Mesothelial cell of epicardium (in vitro differentiated cells): Measurements from ENCODE around the gene CFAP97D2. TPM values are rescaled to one million over a fixed set of nuclear protein-coding genes. Genes with fewer than 3 reads are reported as not detected.

Experiments
- DNase-seq, 2 experiments: peaks; one replicate each; pipeline ENCODE4 v3.0.0; 2021; ENCODE audit warnings: low spot score in 2 of 2; ENCODE audit not compliant: unreplicated experiment in 2 of 2
- H3K27ac Mint-ChIP-seq: 2 replicates; pipeline ENCODE4 v1.8.0; 2021; ENCODE audit warnings: mixed read lengths
- H3K27me3 Mint-ChIP-seq: 2 replicates; pipeline ENCODE4 v1.8.0; 2021; ENCODE audit warnings: low read depth, mixed read lengths
- H3K36me3 Mint-ChIP-seq: 2 replicates; pipeline ENCODE4 v1.8.0; 2021; ENCODE audit warnings: mixed read lengths
- H3K4me1 Mint-ChIP-seq: 2 replicates; pipeline ENCODE4 v1.8.0; 2021; ENCODE audit warnings: mixed read lengths
- H3K4me3 Mint-ChIP-seq: 2 replicates; pipeline ENCODE4 v1.8.0; 2021; ENCODE audit warnings: mild to moderate bottlenecking, moderate library complexity, mixed read lengths
- H3K9me3 Mint-ChIP-seq: 2 replicates; pipeline ENCODE4 v1.8.0; 2021; ENCODE audit warnings: mixed read lengths
- total RNA-seq: library from RNA; stranded (reverse); gene quantifications from 3 replicates; pipeline ENCODE4 v1.2.1, GENCODE V29; 2021
- TF ChIP-seq, protein P1 (sequence below): fragments of 200-600 bp; sonication (generic); IDR thresholded peaks from one replicate; pipeline ENCODE4 v1.5.0; 2021; ENCODE audit warnings: antibody characterized with exemption; ENCODE audit not compliant: unreplicated experiment

Gene CFAP97D2
- total RNA-seq, 1 donor from 2014 or later: not detected

DNA sequence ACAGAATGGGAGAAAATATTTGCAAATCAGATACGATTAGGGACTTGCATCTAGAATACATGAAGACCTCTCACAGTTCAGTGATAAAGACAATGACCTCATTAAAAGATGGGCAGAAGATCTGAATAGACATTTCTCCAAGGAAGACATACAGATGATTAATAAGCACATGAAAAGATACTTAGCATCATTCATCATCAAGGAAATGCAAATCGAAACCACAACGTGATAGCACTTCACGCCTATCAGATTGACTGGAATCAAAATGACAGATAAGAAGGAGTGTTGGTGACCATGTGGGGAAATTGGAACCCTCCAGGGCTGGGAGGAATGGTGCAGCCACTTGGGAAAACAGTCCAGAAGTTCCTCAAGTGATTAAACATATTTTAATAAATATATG lies 25.8 kb downstream of the CFAP97D2 start:
- no peaks in the 10 kb centered on the region for H3K27me3 Mint-ChIP-seq
- H3K9me3 Mint-ChIP-seq: peaks cover 18% of the 10 kb centered on the region
- H3K4me1 Mint-ChIP-seq: no peaks in the 10 kb centered on the region

DNA sequence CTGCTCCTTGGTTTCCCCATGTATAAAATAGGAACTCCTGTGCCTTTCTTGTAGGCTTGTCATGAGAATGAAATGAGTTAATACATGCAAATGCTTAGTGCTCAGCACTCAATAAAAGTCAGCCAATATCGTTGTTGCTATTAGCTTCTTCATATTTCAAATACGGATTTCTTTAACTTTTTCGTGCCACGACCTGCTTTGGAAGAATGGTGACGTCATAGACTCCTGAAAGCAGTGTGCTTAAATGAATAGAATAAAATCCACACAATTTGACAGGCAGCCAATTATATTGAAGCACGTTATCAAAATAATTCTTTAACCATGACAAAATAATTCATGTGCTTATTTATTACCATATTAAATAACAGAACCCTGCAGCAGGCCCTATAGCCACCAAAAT lies 29.1 kb downstream of the CFAP97D2 start:
- Mint-ChIP-seq H3K4me3 (no peak overlapping the region), H3K36me3 (no peaks in the 10 kb centered on the region), H3K27me3 (peaks cover 18% of the 10 kb centered on the region), H3K27ac (no peak overlapping the region), H3K4me1 (no peaks in the 10 kb centered on the region), H3K9me3 (peaks cover 18% of the 10 kb centered on the region)
- TF ChIP-seq, protein P1, sequence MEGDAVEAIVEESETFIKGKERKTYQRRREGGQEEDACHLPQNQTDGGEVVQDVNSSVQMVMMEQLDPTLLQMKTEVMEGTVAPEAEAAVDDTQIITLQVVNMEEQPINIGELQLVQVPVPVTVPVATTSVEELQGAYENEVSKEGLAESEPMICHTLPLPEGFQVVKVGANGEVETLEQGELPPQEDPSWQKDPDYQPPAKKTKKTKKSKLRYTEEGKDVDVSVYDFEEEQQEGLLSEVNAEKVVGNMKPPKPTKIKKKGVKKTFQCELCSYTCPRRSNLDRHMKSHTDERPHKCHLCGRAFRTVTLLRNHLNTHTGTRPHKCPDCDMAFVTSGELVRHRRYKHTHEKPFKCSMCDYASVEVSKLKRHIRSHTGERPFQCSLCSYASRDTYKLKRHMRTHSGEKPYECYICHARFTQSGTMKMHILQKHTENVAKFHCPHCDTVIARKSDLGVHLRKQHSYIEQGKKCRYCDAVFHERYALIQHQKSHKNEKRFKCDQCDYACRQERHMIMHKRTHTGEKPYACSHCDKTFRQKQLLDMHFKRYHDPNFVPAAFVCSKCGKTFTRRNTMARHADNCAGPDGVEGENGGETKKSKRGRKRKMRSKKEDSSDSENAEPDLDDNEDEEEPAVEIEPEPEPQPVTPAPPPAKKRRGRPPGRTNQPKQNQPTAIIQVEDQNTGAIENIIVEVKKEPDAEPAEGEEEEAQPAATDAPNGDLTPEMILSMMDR: no peak
- DNase-seq: no peak

More for the DNA sequence above, 25.8 kb downstream of the CFAP97D2 start:
- DNase-seq: no peak
- no peak overlapping the region for H3K27ac Mint-ChIP-seq
- no peak overlapping the region for H3K4me3 Mint-ChIP-seq
- H3K36me3 Mint-ChIP-seq: no peaks in the 10 kb centered on the region
- TF ChIP-seq, protein P1: no peak

DNA sequence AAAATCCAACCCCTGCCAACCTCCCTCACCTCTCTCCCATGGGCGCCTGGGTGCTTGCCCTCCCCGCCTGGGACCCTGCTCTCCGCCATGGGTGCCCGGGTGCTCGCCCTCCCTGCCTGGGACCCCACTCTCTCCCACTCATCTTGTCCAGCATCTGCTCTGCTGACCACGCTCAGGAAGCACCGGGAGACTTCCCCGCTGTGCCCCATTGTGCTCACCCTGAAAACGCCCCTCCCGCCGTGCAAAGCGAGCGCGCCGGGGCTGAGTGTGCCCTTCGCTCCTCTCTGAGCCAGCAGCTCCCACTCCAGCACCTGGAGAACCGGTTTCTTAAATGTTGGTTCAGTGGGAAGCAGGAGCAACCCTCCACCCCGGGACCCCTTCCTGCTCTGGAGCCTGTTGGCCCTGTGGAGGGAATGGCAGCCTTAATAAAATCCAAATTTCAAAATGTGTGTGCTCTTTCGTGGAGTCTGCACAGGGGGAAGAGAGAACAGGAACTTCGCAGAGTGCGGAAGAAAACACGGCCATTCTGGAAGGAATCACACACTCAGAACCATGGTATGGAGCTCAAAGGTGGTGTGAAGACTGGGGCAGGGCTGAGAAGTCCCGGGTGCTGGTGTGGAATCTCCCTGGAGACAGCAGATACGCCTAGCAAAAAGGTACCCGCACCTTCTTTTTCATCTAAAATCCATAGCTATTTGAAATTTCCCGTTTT lies 32.5 kb downstream of the CFAP97D2 start:
- DNase-seq: no peak
- peaks cover 13% of the 10 kb centered on the region for H3K9me3 Mint-ChIP-seq
- TF ChIP-seq, protein P1: no peak
- H3K27ac Mint-ChIP-seq: no peak overlapping the region
- H3K4me1 Mint-ChIP-seq: no peaks in the 10 kb centered on the region
- H3K36me3 Mint-ChIP-seq: no peaks in the 10 kb centered on the region
- H3K27me3 Mint-ChIP-seq: peaks cover 33% of the 10 kb centered on the region
- no peak overlapping the region for H3K4me3 Mint-ChIP-seq

DNA sequence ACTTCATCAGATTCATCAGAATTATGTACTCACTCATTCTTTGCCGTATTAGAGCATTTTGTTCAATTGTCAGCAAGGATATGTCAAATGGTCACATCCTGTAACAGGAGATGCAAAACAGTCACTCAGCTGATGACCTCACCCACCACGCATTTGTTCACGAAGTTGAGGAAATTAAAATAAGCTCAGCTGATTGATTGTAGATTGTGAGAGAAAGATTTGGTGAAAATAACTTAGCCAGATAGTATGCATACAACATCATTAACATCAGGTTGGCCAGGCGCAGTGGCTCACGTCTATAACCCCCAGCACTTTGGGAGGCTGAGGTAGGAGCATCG lies 33.1 kb downstream of the CFAP97D2 start:
- Mint-ChIP-seq H3K9me3 (peaks cover 9% of the 10 kb centered on the region), H3K4me1 (no peaks in the 10 kb centered on the region), H3K27me3 (peaks cover 33% of the 10 kb centered on the region), H3K4me3 (no peak overlapping the region), H3K27ac (no peak overlapping the region), H3K36me3 (no peaks in the 10 kb centered on the region)
- TF ChIP-seq, protein P1: no peak
- no peak for DNase-seq

DNA sequence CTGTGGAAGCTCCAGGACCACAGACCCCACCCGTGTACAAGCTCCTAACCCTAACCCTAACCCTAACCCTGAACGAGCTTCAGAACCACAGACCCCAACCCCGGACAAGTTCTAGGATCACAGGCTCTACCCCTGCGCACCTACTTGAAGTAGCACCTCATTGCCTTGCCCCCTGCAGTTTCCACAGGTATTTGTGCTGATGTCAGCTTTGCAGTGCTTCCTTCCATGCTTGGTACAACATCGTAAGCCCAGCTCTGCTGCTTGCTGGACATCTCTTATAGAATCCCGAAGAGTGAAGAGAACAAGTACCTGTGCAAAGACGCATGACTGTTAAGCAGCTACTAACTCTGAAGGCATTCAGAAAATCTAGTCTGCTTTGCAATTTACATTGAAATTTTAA lies 34.9 kb downstream of the CFAP97D2 start:
- H3K4me1 Mint-ChIP-seq: no peaks in the 10 kb centered on the region
- DNase-seq: no peak
- H3K36me3 Mint-ChIP-seq: no peaks in the 10 kb centered on the region

More for the DNA sequence above, 34.9 kb downstream of the CFAP97D2 start:
- TF ChIP-seq, protein P1: no peak
- Mint-ChIP-seq H3K27me3 (peaks cover 34% of the 10 kb centered on the region), H3K27ac (no peak overlapping the region), H3K9me3 (no peaks in the 10 kb centered on the region), H3K4me3 (no peak overlapping the region)
